HepG2 (cell line): ENCODE results near the gene ARHGAP15. TPM values are rescaled to one million over a fixed set of nuclear protein-coding genes. Genes with fewer than 3 reads are reported as not detected.

Experiments used
- ATAC-seq: fragments of 200-7000 bp; cut with Tn5 transposase; 3 replicates; pipeline ENCODE4 v1.9.1; 2020; ENCODE audit warnings: mild to moderate bottlenecking, moderate library complexity
- BruUV-seq: library from RNA; stranded (reverse); fragments of 400-500 nt; replicated peaks from 2 replicates; lab custom pipeline; 2021; lab: Mats Ljungman, UMichigan
- CTCF ChIA-PET: fragments of 300-600 bp; formaldehyde crosslinking; extraction: SDS; loops from one replicate; lab custom pipeline; 2021; ENCODE audit warnings: low total read pairs, inconsistent platforms, low intra/inter-chr PET ratio; lab: Yijun Ruan, JAX
- POLR2A ChIA-PET: fragments of 350-600 bp; sonication (Branson Sonifier 250); formaldehyde crosslinking; loops from one replicate; lab custom pipeline; 2020; ENCODE audit warnings: antibody characterized with exemption, inconsistent platforms; lab: Yijun Ruan, JAX
- DNase-seq: peaks from one replicate; pipeline ENCODE4 v3.0.0-alpha.2; 2015; ENCODE audit warnings: low spot score
- FAIRE-seq: peaks from 3 replicates; lab custom pipeline; 2011; peaks lifted over from hg19 to GRCh38; lab: Jason Lieb, UNC
- H2AFZ ChIP-seq: one replicate; pipeline ENCODE4 v1.6.1; 2011; ENCODE audit warnings: low read length, inconsistent platforms
- H3K27ac ChIP-seq: fragments of 300-600 bp; 3 replicates; pipeline ENCODE4 v1.8.0; 2011; ENCODE audit warnings: mixed run types, mild to moderate bottlenecking, mixed read lengths, low read length, inconsistent platforms; ENCODE audit not compliant: insufficient read depth; ENCODE audit errors: extremely low read length
- H3K27me3 ChIP-seq, 2 experiments: fragments of 200-600 bp in 1 of 2; 2 replicates in 1 of 2; 3 replicates in 1 of 2; pipeline versions ENCODE4 v1.6.0 to v1.8.0; 2011; ENCODE audit warnings: low read length in 2 of 2, mild to moderate bottlenecking in 2 of 2, moderate library complexity in 2 of 2, inconsistent platforms in 1 of 2; ENCODE audit not compliant: insufficient read depth in 2 of 2, control insufficient read depth in 1 of 2
- H3K36me3 ChIP-seq, 2 experiments: fragments of 200-600 bp in 1 of 2; replicated peaks in 1 of 2; 2 replicates in 1 of 2; 3 replicates in 1 of 2; pipeline versions ENCODE4 v1.5.1 to v1.8.0; 2011; ENCODE audit warnings: low read length in 2 of 2, inconsistent platforms in 1 of 2; ENCODE audit not compliant: insufficient read depth in 2 of 2, control insufficient read depth in 1 of 2
- H3K4me1 ChIP-seq: 2 replicates; pipeline ENCODE4 v1.5.1; 2012; ENCODE audit warnings: low read length, inconsistent platforms; ENCODE audit not compliant: insufficient read depth
- H3K4me2 ChIP-seq: 2 replicates; pipeline ENCODE4 v1.6.0; 2011; ENCODE audit warnings: low read depth, low read length, inconsistent platforms
- H3K4me3 ChIP-seq, 3 experiments: fragments of 200-600 bp in 1 of 3; sonication (generic), shearing (Covaris generic) in 1 of 3; replicated peaks in 1 of 3; 2 replicates each; pipeline ENCODE4 v1.5.1; 2011 to 2016; ENCODE audit warnings: low read length in 3 of 3, inconsistent platforms in 2 of 3, low read depth in 2 of 3, mild to moderate bottlenecking in 2 of 3, control low read depth in 1 of 3, mixed read lengths in 1 of 3; ENCODE audit not compliant: insufficient read depth in 1 of 3
- H3K79me2 ChIP-seq: one replicate; pipeline ENCODE4 v1.6.1; 2011; ENCODE audit warnings: low read length, inconsistent platforms; ENCODE audit not compliant: insufficient read depth
- H3K9ac ChIP-seq: 2 replicates; pipeline ENCODE4 v1.6.0; 2011; ENCODE audit warnings: mild to moderate bottlenecking, low read depth, low read length, inconsistent platforms; ENCODE audit not compliant: insufficient read depth
- H3K9me3 ChIP-seq: 2 replicates; pipeline ENCODE4 v1.5.1; 2012; ENCODE audit warnings: mild to moderate bottlenecking, low read length
- H4K20me1 ChIP-seq: 2 replicates; pipeline ENCODE4 v1.6.0; 2011; ENCODE audit warnings: inconsistent platforms, mild to moderate bottlenecking, low read length, moderate library complexity; ENCODE audit not compliant: insufficient read depth
- LCORL ChIP-seq, 2 experiments: fragments of 450-650 bp in 1 of 2; sonication (generic) in 1 of 2; formaldehyde crosslinking in 1 of 2; IDR thresholded peaks; 2 replicates each; pipeline versions ENCODE4 v1.5.0 to v1.6.1; 2017 to 2020; ENCODE audit warnings: antibody characterized with exemption in 1 of 2, missing genetic modification reagents in 1 of 2
- NFAT5 ChIP-seq: sonication (generic); formaldehyde crosslinking; IDR thresholded peaks from 2 replicates; pipeline ENCODE4 v1.4.0; 2020; ENCODE audit warnings: missing genetic modification reagents
- PATZ1 ChIP-seq: sonication (generic); formaldehyde crosslinking; IDR thresholded peaks from 2 replicates; pipeline ENCODE4 v1.4.0; 2020; ENCODE audit warnings: missing genetic modification reagents
- PAXIP1 ChIP-seq: sonication (generic); formaldehyde crosslinking; conservative IDR thresholded peaks from 2 replicates; pipeline ENCODE4 v1.4.0; 2020; ENCODE audit warnings: mild to moderate bottlenecking, missing genetic modification reagents, moderate library complexity
- RAD21 ChIP-seq: fragments of 450-650 bp; formaldehyde crosslinking; IDR thresholded peaks from 2 replicates; pipeline ENCODE4 v1.5.0; 2020; ENCODE audit warnings: mild to moderate bottlenecking
- ZBTB26 ChIP-seq: IDR thresholded peaks from 2 replicates; pipeline ENCODE4 v1.6.1; 2016; ENCODE audit warnings: missing compliant biosample characterization, missing genetic modification reagents, borderline replicate concordance
- ZNF230 ChIP-seq: sonication (generic); formaldehyde crosslinking; IDR thresholded peaks from 2 replicates; pipeline ENCODE4 v1.4.0; 2020; ENCODE audit warnings: mild to moderate bottlenecking, missing genetic modification reagents
- ZNF598 ChIP-seq: sonication (generic); formaldehyde crosslinking; IDR thresholded peaks from 2 replicates; pipeline ENCODE4 v1.5.1; 2020; ENCODE audit warnings: mild to moderate bottlenecking, missing genetic modification reagents, borderline replicate concordance
- ZNF607 ChIP-seq: sonication (generic); formaldehyde crosslinking; IDR thresholded peaks from 2 replicates; pipeline ENCODE4 v1.5.1; 2020; ENCODE audit warnings: missing genetic modification reagents, mild to moderate bottlenecking, borderline replicate concordance
- ZNF775 ChIP-seq: sonication (generic); formaldehyde crosslinking; IDR thresholded peaks from 2 replicates; pipeline ENCODE4 v1.4.0; 2020; ENCODE audit warnings: missing genetic modification reagents, mild to moderate bottlenecking, moderate library complexity, borderline replicate concordance
- WGBS: methylation state at CpG from one replicate; pipeline ENCODE4 v1.1.6; 2017; ENCODE audit warnings: low lambda C conversion rate; 5-methylcytosine and 5-hydroxymethylcytosine counted together
- in situ Hi-C: cut with HindIII; loops from 2 replicates; pipeline ENCODE4 v1.10.0; 2017; ENCODE audit warnings: low pct_unique_long_range_greater_than_20kb; ENCODE audit not compliant: extremely low pct_ligation_motif_present
- intact Hi-C: fragments of 100-400 bp; cut with micrococcal nuclease; formaldehyde crosslinking; loops from one replicate; pipeline ENCODE4 v1.10.0; 2022; ENCODE audit not compliant: unreplicated experiment
- polyA plus RNA-seq, 8 experiments: library from polyadenylated mRNA; depleted of rRNA in 3 of 8; stranded (reverse) in 7 of 8; unstranded in 1 of 8; fragments of >200 nt; fragmentation: Illumina TruSeq in 4 of 8; extraction: Trizol in 4 of 8; gene quantifications; 2 replicates each; pipeline versions ENCODE4 v1.2.1 to v1.2.3, GENCODE V29; 2011 to 2016; ENCODE audit warnings: low read depth in 4 of 8, missing spikeins in 1 of 8, mixed read lengths in 1 of 8; ENCODE audit not compliant: insufficient read depth in 1 of 8
- total RNA-seq, 5 experiments: library from RNA; depleted of rRNA; stranded (reverse); fragments of >200 nt; fragmentation: Illumina TruSeq; extraction: Trizol; gene quantifications; 2 replicates each; pipeline ENCODE4 v1.2.3, GENCODE V29; 2016; ENCODE audit warnings: low read depth in 1 of 5

The ARHGAP15 gene
- total and polyA plus RNA-seq, 2 of the 13 experiments (the other 11 are each of a cell fraction or from before 2014, with no cell fraction given) = 0.04 TPM; not detected in 1

GRCh38 chr2:143345887-143346787, 216.9 kb downstream of the ARHGAP15 start:
- no peaks in the 10 kb centered on the region for H3K79me2 ChIP-seq
- intact Hi-C loops = no loop called here
- H2AFZ ChIP-seq = no peak overlapping the region
- H4K20me1 ChIP-seq = no peaks in the 10 kb centered on the region
- POLR2A ChIA-PET = no interaction called here
- WGBS = 8% methylated on average over 9 of the region's 9 CpGs
- H3K9ac ChIP-seq = no peak overlapping the region
- DNase-seq (no peak), ATAC-seq (no peak), FAIRE-seq (no peak)
- in situ Hi-C loops = no loop called here
- CTCF ChIA-PET = no interaction called here
- H3K9me3 ChIP-seq = no peaks in the 10 kb centered on the region
- peaks cover 0 to 6% of the 10 kb centered on the region in 2 experiments; a peak in 1 of 5 replicates for H3K27me3 ChIP-seq
- BruUV-seq = no TSS peak
- H3K4me3 ChIP-seq = no peak overlapping the region
- H3K36me3 ChIP-seq = no peaks in the 10 kb centered on the region
- no peaks in the 10 kb centered on the region for H3K4me1 ChIP-seq
- no peak overlapping the region for H3K4me2 ChIP-seq
- no peak overlapping the region for H3K27ac ChIP-seq
- TF ChIP-seq ZNF607 (CRISPR knock-in tag) (no peak), NFAT5 (CRISPR knock-in tag) (no peak), RAD21 (no peak), LCORL (IDR thresholded peaks at IDR 0.05) (no peak), LCORL (CRISPR knock-in tag; IDR thresholded peaks at IDR 0.05) (no peak), ZNF598 (no peak), PAXIP1 (CRISPR knock-in tag) (no peak), ZNF230 (no peak), PATZ1 (no peak), ZBTB26 (CRISPR knock-in tag) (no peak), ZNF775 (CRISPR knock-in tag) (no peak)
